Kidney epithelial cell (primary cell): ENCODE data around the gene CCDC57. TPM values are rescaled to one million over a fixed set of nuclear protein-coding genes. Genes with fewer than 3 reads are reported as not detected.
"Not testable (repeated sequence)": the region's sequence is repeated elsewhere in the genome, so short reads cannot be mapped to it uniquely, and the experiment has no call there.

ENCODE experiments used
- DNase-seq: peaks from one replicate; pipeline ENCODE4 v3.0.0-alpha.2; 2010; ENCODE audit warnings: low read depth
- H3K27me3 ChIP-seq: 2 replicates; pipeline ENCODE4 v1.6.0; 2011; ENCODE audit warnings: low read length; ENCODE audit not compliant: control insufficient read depth, insufficient read depth
- H3K36me3 ChIP-seq: 2 replicates; pipeline ENCODE4 v1.5.1; 2011; ENCODE audit warnings: low read length; ENCODE audit not compliant: control insufficient read depth, insufficient read depth
- H3K4me3 ChIP-seq: 2 replicates; pipeline ENCODE4 v1.5.1; 2011; ENCODE audit warnings: low read depth, mild to moderate bottlenecking, control low read depth, low read length
- CTCF ChIP-seq: IDR thresholded peaks from 2 replicates; pipeline ENCODE4 v1.5.1; 2011; ENCODE audit warnings: mild to moderate bottlenecking, moderate library complexity, low read length, control low read depth, inconsistent platforms; ENCODE audit not compliant: insufficient read depth, poor library complexity, severe bottlenecking
- total RNA-seq: library from RNA; depleted of rRNA; stranded (reverse); fragments of >200 nt; gene quantifications from 2 replicates; pipeline ENCODE4 v1.2.3, GENCODE V29; 2015

Gene CCDC57
- total RNA-seq, 1 donor from 2014 or later = 25.5 TPM

GRCh38 chr17:82134101-82134500, 78.5 kb downstream of the CCDC57 start:
- H3K27me3 ChIP-seq = no peaks in the 10 kb centered on the region
- DNase-seq = no peak
- H3K4me3 ChIP-seq = no peak overlapping the region
- no peak for TF ChIP-seq CTCF
- H3K36me3 ChIP-seq = no peaks in the 10 kb centered on the region

GRCh38 chr17:82133166-82133953, 79.3 kb downstream of the CCDC57 start:
- peak; percentile 42 for DNase-seq
- H3K27me3 ChIP-seq, H3K4me3 ChIP-seq, H3K36me3 ChIP-seq: not testable (repeated sequence)

- no peak for DNase-seq
- no peak overlapping the region for H3K4me3 ChIP-seq
- H3K36me3 ChIP-seq = no peaks in the 10 kb centered on the region
- H3K27me3 ChIP-seq = no peaks in the 10 kb centered on the region
- TF ChIP-seq CTCF = peak; percentile 17
Observed at GRCh38 chr17:82129095-82129494, 83.5 kb downstream of the CCDC57 start.

GRCh38 chr17:82128287-82128686, 84.4 kb downstream of the CCDC57 start:
- H3K27me3 ChIP-seq = no peaks in the 10 kb centered on the region
- H3K4me3 ChIP-seq = no peak overlapping the region
- H3K36me3 ChIP-seq = no peaks in the 10 kb centered on the region
- no peak for TF ChIP-seq CTCF
- DNase-seq = no peak

GRCh38 chr17:82127704-82128103, 84.9 kb downstream of the CCDC57 start:
- Histone ChIP-seq H3K36me3 (no peaks in the 10 kb centered on the region), H3K27me3 (no peaks in the 10 kb centered on the region), H3K4me3 (no peak overlapping the region)
- no peak for DNase-seq
- TF ChIP-seq CTCF = no peak

GRCh38 chr17:82127315-82127595, 85.4 kb downstream of the CCDC57 start:
- no peak for TF ChIP-seq CTCF
- DNase-seq = no peak
- no peaks in the 10 kb centered on the region for H3K36me3 ChIP-seq
- H3K27me3 ChIP-seq = no peaks in the 10 kb centered on the region
- no peak overlapping the region for H3K4me3 ChIP-seq
